ENCODE results near the gene THEMIS.

THEMIS gene

DNA sequence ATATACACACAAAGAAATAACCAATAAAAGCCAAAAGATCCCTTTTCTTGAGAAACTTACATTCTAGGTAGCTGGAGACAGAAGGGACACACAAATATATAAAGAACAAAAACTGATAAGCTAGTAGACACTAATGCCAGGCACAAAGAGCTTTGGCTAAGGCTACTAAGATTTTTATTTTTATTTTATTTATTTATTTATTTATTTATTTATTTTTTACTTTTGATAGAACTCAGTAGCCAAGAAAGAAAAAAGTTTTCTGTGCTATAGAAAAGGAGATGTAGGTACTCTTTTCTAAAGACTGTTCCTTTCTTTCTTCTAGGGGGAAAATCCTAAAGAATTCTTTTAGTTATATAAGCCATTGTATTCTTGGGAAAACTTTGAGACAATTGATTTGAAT lies 34.1 kb downstream of the THEMIS start:
- DNase-seq (ENCODE audit: low read depth in 2 of 2): no peak

DNA sequence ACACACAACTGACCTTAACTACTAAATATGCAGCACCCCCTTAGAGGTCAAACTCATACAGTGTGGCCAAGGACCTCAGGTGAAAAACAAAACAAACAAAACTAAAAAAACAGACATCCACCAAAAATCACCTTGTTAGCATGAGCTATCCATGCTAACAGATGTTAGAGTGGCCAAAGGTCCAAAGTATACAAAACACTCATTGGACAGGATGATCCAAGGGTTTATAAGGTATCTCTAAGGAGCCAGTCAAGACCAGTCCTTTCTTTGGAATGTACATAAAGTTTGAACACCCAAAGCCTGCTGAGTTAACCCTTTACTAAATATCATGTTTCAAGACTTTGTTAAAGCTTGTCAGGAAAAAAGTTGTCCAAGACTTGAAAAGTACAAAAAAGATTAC lies 35.8 kb downstream of the THEMIS start:
- no peak for DNase-seq (ENCODE audit: low read depth in 2 of 2)
- H3K4me3 ChIP-seq (replicated peaks in 1 of 2; ENCODE audit: low read depth in 2 of 2, low read length in 2 of 2): no peak overlapping the region
- TF ChIP-seq, protein P1, sequence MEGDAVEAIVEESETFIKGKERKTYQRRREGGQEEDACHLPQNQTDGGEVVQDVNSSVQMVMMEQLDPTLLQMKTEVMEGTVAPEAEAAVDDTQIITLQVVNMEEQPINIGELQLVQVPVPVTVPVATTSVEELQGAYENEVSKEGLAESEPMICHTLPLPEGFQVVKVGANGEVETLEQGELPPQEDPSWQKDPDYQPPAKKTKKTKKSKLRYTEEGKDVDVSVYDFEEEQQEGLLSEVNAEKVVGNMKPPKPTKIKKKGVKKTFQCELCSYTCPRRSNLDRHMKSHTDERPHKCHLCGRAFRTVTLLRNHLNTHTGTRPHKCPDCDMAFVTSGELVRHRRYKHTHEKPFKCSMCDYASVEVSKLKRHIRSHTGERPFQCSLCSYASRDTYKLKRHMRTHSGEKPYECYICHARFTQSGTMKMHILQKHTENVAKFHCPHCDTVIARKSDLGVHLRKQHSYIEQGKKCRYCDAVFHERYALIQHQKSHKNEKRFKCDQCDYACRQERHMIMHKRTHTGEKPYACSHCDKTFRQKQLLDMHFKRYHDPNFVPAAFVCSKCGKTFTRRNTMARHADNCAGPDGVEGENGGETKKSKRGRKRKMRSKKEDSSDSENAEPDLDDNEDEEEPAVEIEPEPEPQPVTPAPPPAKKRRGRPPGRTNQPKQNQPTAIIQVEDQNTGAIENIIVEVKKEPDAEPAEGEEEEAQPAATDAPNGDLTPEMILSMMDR (IDR thresholded peaks at IDR 0.05; ENCODE audit: low read depth, low read length): no peak

More for the DNA sequence above, 34.1 kb downstream of the THEMIS start:
- TF ChIP-seq, protein P1 (IDR thresholded peaks at IDR 0.05; ENCODE audit: low read depth, low read length): no peak
- no peak overlapping the region for H3K4me3 ChIP-seq (replicated peaks in 1 of 2; ENCODE audit: low read depth in 2 of 2, low read length in 2 of 2)

DNA sequence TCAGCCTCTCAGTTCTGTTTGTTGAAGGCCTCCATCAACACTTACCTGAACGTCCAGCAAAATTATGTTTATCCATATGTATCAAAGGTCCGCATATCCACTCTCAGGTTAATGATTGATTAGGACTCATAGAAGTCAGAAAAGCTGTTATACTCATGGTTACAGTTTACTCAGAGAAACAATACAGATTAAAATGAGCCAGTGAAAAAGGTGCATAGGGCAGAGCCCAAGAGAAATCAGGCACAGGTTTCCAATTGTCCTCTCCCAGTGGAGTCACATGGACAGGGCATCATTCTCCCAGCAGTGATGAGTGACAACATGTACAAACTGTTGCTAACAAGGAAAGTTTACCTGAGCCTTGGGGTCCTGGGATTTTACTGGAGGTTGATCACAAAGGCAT lies 36.2 kb downstream of the THEMIS start:
- no peak overlapping the region for H3K4me3 ChIP-seq (replicated peaks in 1 of 2; ENCODE audit: low read depth in 2 of 2, low read length in 2 of 2)
- DNase-seq (ENCODE audit: low read depth in 2 of 2): no peak
- TF ChIP-seq, protein P1 (IDR thresholded peaks at IDR 0.05; ENCODE audit: low read depth, low read length): no peak

DNA sequence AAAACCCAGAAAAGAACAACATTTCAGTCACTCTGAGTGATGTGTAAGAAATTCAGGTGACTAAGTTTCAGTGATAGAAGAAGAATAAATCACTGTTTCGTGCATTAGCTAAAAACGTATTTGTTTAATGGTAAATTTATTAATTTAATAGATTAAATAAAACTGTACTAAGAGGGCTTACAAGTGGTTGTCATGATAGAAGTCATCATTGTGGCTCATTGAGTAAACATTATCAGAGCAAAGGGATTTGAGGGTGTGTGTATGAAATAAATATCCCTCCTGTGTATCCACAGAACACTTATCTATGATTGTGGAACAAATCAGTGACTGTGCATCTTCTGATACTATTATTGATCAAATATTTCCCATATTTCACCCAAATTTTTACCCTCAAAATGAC lies 40.1 kb downstream of the THEMIS start:
- TF ChIP-seq, protein P1 (IDR thresholded peaks at IDR 0.05; ENCODE audit: low read depth, low read length): no peak
- H3K4me3 ChIP-seq (replicated peaks in 1 of 2; ENCODE audit: low read depth in 2 of 2, low read length in 2 of 2): no peak overlapping the region
- no peak for DNase-seq (ENCODE audit: low read depth in 2 of 2)

DNA sequence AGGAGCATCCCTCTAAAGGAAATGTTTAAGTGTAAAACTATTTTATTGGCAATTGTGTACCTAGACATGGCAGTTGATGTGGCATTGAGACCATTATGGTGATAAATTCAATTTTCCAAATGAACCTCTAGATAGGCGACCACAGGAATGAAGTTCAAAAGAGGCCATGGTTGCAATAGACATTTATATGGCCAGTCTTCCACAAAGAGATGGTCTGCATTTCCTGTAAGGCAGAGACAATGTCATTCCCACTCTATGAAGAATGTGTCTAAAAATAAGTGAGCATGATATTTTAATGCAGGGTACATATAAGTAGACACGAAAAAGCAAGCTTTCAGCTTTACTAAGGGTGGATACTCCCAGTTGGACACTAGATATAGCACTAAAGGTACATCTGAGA lies 40.9 kb downstream of the THEMIS start:
- TF ChIP-seq, protein P1 (IDR thresholded peaks at IDR 0.05; ENCODE audit: low read depth, low read length): no peak
- no peak for DNase-seq (ENCODE audit: low read depth in 2 of 2)
- no peak overlapping the region for H3K4me3 ChIP-seq (replicated peaks in 1 of 2; ENCODE audit: low read depth in 2 of 2, low read length in 2 of 2)

DNA sequence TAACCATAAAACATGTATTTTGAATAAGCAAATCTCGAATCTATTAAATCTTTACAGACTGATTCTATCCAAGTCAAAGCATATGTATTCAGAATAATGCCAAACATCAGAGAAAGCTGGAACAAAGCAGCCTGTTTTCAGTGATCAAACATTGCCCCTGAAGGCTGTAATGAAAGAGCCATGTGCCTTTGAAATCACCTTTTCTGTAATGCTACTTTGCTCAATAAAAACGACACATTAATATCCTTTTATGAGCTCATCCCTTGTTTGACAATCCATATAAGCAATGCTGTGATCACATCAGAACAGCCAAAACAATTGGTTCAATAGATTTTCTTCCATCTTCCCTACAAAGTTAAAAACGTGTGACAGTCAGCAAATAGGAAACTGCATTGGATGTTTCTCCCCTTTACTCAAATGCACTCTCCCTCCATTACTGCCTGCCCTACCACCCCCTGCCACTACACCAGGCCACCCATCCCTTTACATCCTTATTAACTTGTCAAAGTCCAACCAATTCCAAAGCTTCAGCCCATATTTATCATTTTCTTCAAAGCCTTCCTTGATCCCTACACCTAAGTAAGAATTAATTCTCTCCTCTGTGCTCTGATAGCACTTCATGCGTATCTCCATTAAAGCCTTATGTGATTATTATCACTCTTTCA lies 42.0 kb downstream of the THEMIS start:
- no peak overlapping the region for H3K4me3 ChIP-seq (replicated peaks in 1 of 2; ENCODE audit: low read depth in 2 of 2, low read length in 2 of 2)
- TF ChIP-seq, protein P1 (IDR thresholded peaks at IDR 0.05; ENCODE audit: low read depth, low read length): no peak
- no peak for DNase-seq (ENCODE audit: low read depth in 2 of 2)

Measured in cardiac fibroblast (primary cell).